Endothelial cell of hepatic sinusoid (primary cell): ENCODE results near the gene TNFRSF6B.
"Not testable (repeated sequence)": the region's sequence is repeated elsewhere in the genome, so short reads cannot be mapped to it uniquely, and the experiment has no call there.

Source experiments
- in situ Hi-C: cut with HindIII; loops from 2 replicates; pipeline ENCODE4 v1.10.0; 2017; ENCODE audit warnings: low sequenced_read_pairs

TNFRSF6B gene

DNA sequence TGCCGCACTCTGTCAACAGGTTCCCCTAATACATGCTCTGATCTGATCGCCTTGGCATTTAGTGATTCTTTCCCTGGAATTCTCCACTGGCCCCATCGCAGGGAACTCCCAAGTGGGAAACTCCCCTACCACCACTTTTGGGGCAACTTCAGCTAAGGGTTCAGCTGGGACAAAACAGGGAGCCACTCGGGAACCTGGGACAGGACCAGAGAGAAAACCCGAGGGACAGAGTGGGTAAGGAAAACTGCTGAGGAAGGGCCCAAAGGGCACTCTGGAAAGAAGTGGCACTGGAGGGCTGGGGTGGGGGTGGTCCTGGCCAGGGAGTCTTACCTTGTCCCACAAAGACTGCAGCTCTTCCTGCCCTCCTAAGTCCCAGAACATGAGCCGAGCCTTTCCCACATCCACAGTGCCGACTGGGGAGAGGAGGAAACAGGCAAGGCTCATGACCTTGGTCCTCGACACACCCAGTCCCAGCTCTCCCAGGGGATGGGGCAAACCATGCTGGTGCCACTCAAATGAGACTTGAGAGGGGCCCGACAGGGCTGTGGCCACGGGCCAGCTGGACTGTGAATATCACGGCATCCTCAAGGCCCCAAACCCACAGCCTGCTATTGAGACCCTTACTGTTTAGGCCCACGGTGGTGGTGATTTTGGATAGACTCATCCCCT is 9.7 kb downstream of the TNFRSF6B start:
- in situ Hi-C loops: no loop called here

DNA sequence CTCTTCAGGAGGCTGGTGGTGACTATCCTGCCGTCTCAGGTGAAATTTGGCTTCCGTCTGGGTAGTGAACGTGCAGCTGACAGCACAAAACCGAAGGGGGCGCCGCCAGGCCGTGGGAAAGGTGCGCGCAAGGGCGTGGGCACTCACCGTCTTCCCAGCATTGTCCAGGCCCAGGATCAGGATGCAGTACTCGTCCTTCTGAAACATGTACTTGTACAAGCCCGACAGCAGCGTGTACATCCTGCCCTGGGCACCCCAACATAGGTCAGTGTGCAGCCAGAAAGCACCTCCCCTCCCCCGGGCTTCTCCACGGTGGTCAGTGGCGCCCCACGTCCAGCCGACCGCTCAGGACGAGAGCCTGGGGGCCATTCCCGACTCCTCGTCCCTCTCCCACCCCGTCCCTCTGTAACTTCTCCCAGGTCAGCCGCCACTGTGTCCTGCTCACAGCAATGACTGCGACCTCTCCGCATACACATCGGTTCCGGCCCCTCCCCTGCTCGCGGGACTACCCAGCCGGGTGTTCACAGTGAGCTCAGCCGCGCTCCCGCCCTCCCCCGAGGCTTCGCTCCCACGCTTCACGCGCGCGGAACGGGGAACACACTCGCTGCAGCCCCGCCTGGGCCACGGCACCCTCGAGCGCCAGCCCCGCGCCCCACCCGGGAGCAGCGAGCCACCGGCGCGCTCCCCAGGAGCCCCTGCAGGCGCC is 10.6 kb downstream of the TNFRSF6B start:
- in situ Hi-C loops: no loop called here

GRCh38 chr20:63707558-63708300 is 11.3 kb downstream of the TNFRSF6B start, which contains the start of the genes ARFRP1 and ZGPAT:
TSS of gene ARFRP1 (minus strand) at chr20:63707976. CDS start at chr20:63707091, 885 bp downstream.
TSS of gene ZGPAT (plus strand) at chr20:63708039. CDS start at chr20:63708581, 542 bp downstream.
- in situ Hi-C loops: no loop called here

GRCh38 chr20:63708301-63709148 is 12.1 kb downstream of the TNFRSF6B start:
- in situ Hi-C loops: no loop called here

DNA sequence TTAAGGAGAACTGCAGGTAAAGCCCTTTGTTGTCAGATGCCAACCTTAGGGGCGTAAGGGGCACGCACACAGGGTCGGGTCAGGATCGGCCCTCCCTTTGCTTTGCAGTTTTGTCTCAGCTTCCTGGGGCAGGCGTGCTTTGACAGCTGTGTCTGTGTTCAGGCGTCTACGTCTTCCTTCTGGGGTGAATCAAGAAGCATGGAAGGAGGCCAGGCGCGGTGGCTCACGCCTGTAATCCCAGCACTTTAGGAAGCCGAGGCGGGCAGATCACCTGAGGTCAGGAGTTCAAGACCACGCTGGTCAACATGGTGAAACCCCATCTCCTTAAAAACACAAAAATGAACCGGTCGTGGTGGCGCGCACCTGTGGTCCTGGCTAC is 12.7 kb downstream of the TNFRSF6B start:
- in situ Hi-C loops: no loop called here

GRCh38 chr20:63711085-63711645 is 14.7 kb downstream of the TNFRSF6B start:
- in situ Hi-C loops: no loop called here

DNA sequence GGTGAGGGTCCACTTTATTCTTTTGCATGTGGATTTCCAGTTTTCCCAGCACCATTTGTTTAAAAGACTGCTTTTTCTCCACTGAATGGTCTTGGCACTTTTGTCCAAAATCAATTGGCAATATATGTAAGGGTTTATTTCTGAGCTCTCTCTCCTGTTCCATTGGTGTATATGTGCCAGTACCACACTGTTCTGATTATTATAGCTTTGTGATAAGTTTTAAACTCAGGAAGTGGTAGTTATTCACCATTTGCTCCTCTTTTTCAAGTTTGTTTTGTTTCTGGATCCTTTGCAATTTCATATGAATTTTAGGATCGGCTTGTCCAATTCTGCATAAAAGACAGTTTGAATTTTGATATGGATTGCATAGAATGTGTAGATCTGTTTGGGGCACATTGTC is 15.7 kb downstream of the TNFRSF6B start:
- in situ Hi-C loops: no loop called here

DNA sequence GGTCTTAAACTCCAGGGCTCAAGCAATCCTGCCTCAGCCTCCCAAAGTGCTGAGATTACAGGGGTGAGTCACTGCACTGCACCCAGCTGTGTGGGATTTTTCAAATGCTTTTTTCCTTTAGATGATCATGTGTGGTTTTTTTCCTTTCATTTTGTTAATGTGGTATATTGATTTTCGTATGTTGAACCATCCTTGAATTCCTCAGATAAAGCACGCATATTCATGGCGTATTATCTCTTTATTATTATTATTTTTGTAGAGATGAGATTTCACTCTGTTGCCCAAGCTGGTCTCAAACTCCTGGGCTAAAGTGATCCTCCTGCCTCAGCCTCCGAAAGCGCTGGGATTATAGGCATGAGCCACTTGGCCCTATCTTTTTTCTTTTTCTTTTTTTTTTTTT is 18.4 kb downstream of the TNFRSF6B start:
- in situ Hi-C loops: no loop called here

GRCh38 chr20:63718996-63719395 is 22.5 kb downstream of the TNFRSF6B start:
- in situ Hi-C loops: no loop called here

DNA sequence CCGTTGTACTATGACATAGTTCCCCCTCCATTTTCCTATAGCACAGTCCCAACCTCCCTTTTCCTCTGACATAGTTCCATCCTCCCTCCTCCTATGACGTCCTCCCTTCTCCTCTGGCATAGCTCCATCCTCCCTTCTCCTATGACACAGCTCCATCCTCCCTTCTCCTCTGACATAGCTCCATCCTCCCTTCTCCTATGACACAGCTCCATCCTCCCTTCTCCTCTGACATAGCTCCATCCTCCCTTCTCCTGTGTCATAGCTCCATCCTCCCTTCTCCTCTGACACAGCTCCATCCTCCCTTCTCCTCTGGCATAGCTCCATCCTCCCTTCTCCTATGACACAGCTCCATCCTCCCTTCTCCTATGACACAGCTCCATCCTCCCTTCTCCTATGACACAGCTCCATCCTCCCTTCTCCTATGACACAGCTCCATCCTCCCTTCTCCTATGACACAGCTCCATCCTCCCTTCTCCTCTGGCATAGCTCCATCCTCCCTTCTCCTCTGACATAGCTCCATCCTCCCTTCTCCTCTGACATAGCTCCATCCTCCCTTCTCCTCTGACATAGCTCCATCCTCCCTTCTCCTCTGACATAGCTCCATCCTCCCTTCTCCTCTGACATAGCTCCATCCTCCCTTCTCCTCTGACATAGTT is 26.6 kb downstream of the TNFRSF6B start:
- in situ Hi-C loops: not testable (repeated sequence)

DNA sequence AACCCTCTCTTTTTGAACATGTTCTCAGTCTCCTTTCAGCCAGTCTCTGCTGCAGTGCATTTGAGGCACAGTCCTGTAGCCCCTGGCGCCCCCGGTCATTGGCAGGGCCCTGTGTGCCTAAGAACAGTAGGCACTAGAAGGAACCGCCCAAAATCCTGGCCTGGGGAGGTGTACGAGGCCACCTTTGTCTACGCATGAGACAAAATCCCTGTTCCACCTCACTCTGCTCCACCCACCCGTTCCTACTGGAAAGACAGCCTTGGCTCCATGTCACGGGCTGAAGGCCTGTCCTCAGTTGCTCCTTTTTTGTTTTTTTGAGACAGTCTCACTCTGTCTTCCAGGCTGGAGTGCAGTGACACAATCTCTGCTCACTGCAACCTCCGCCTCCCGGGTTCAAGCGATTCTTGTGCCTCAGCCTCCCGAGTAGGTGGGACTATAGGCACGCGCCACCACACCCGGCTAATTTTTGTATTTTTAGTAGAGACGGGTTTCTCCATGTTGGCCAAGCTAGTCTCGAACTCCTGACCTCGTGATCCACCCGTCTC is 33.8 kb downstream of the TNFRSF6B start:
- in situ Hi-C loops: not testable (repeated sequence)

GRCh38 chr20:63731410-63731809 is 35.0 kb downstream of the TNFRSF6B start:
- in situ Hi-C loops: no loop called here

DNA sequence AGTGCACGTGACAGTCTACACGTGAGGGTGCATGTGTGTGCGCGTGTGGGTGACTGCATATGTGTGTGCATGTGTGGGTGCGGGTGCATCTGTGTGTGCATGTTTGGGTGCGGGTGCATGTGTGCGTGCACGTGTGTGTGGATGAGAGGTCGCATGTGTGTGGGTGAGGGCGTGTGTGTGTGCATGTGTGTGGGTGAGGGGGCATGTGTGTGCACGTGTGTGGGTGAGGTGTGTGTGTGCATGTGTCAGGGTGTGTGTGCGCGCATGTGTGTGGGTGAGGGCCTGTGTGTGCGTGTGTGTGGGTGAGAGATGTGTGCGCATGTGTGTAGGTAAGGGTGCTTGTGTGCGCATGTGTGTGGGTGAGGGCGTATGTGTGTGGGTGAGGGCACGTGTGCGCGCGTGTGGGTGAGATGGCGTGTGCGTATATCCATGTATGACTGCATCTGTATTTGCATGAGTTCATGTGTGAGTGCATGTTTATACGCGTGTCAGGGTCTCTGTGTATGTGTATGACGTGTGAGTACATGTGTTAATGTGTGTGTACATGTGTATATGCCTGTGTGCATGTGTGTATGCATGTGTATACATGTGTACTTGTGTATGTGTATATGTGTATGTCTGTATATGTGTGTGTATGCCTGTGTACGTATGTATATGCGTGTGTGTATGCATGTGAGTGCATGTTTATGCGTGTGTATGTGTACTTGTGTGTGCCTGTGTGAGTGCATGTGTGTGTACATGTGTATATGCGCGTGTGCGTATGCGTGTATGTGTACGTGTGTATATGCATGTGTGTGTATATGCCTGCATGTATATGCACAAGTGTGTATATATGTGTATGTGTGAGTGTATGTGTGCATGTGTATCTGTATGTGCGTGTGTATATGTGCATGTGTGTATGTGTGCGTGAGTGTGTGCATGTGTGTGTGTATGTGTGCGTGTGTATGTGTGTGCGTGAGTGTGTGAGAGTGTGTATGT is 36.0 kb downstream of the TNFRSF6B start:
- in situ Hi-C loops: no loop called here

GRCh38 chr20:63733117-63733516 is 36.7 kb downstream of the TNFRSF6B start:
- in situ Hi-C loops: no loop called here

GRCh38 chr20:63733579-63734081 is 37.2 kb downstream of the TNFRSF6B start:
- in situ Hi-C loops: no loop called here

GRCh38 chr20:63734111-63734945 is 37.9 kb downstream of the TNFRSF6B start:
- in situ Hi-C loops: no loop called here
